NCI-H1417 treated with DMSO at 0.1 percent for 48 hours (cell line): ENCODE results near the gene LDB3.
"Not testable (repeated sequence)": the region's sequence is repeated elsewhere in the genome, so short reads cannot be mapped to it uniquely, and the experiment has no call there.

Experiments
- DNase-seq: peaks from one replicate; lab custom pipeline; 2025; lab: John Stamatoyannopoulos, UW

LDB3 gene

DNA sequence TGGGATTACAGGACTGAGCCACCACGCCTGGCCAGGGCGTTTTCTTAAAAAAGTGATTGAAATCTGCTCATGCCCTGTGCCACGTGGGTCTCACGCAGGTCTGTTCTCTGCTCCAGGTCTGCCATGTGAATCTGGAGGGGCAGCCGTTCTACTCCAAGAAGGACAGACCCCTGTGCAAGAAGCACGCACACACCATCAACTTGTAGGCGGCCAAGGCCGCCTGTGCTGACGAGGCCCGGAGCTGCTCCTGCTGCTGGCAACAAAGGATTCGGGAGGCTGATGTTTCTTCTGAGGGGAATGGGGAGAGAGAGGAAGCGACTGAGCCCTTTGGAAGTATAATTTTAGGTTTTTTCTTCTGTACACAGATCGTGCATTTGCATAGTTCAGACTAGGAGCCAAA, 64.5 kb downstream of the LDB3 start:
- no peak for DNase-seq

GRCh38 chr10:86733260-86733671, 65.0 kb downstream of the LDB3 start:
- DNase-seq: no peak

- no peak for DNase-seq
Observed at GRCh38 chr10:86734207-86734988, 66.1 kb downstream of the LDB3 start.

DNA sequence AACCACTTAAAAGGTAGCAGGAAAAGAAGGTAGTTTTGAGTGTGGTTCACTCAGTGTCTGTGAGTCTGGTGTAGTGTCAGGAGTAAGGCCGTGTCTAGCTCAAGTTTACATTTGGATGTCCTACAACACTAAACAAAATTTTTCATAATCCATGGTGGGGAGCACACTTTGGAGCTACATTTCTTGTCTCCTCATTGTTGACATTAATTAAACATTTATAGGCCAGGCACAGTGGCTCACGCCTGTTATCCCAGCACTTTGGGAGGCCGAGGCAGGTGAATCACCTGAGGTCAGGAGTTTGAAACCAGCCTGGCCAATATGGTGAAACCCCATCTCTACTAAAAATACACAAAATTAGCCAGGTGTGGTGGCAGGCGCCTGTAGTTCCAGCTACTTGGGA, 67.0 kb downstream of the LDB3 start:
- not testable (repeated sequence) for DNase-seq

- no peak for DNase-seq
Observed at GRCh38 chr10:86742230-86742629, 73.9 kb downstream of the LDB3 start.

- no peak for DNase-seq
Observed at GRCh38 chr10:86744067-86744725, 75.9 kb downstream of the LDB3 start.

DNA sequence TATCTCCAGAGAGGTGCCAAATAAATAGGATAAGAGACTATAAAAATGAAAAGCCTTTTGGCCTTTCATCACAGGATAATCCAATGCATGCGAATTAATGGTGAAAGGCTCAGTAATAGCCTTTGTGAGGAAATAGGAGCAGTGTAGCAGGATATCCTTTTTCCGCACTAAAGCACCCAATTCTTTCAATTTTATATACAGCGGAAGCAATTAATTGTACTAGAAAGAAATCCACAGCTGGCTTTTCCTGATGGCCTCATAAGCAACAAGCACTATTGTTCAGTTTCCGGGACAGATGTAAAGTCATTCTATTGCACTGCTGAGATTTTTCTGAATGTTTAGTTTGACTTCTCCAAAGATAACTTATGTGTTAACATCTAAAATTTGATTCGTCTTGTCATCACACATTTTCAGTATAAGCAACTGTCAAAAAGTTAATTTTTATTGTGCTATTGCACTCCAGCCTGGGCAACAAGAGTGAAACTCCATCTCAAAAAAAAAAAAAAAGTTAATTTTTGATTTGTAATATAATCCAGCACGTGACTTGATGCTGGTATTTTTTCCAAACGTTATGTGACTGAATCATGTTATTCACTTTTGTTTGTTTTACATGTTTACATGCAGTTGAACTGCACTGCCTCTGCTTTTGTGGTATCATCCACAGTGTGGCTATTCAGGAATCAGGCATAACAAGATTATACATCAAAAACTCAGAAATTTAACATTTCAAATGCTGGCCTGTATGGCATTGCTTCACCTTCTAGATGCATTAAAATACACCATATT, 79.7 kb downstream of the LDB3 start:
- no peak for DNase-seq

GRCh38 chr10:86749854-86750253, 81.5 kb downstream of the LDB3 start:
- DNase-seq: no peak

GRCh38 chr10:86751477-86751876, 83.2 kb downstream of the LDB3 start:
- DNase-seq: no peak

DNA sequence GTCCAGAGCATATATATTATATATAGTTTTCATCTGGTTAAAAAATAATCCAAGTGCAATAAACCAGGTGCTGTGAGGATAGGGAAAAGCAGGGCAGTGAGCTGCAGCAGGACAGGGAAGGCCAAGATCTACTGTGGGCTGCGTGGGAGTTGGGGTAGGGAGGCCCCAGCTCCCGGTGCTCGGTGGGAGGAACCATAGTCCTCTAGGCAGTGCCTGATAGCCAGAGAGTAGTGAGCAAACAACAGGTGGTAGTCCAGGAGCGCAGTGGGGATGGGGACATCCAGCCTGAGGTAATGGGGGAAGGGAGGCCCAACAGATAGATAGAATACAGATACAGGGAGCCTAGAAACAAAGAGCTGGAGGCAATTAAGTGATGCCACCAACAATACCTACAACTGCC, 84.0 kb downstream of the LDB3 start:
- no peak for DNase-seq

- DNase-seq: no peak
Observed at GRCh38 chr10:86753051-86753450, 84.7 kb downstream of the LDB3 start.

GRCh38 chr10:86753638-86754434, 85.5 kb downstream of the LDB3 start:
- no peak for DNase-seq

DNA sequence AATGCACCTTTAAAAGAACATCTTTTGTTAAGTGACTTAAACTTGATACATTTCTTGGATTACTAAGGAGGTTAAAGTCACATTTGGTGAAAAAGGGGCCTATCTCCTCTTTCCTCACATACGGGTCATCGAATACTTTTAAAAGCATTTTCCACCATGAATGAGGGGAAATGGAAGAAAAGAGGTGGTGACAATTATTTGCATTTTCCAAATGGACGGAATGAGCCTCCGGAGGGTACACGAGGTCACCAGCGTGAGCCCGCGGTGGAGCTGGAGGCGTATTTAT, 87.1 kb downstream of the LDB3 start:
- no peak for DNase-seq

GRCh38 chr10:86755740-86756510, 87.6 kb downstream of the LDB3 start:
- DNase-seq: peak; percentile 30

GRCh38 chr10:86756511-86757112, 88.3 kb downstream of the LDB3 start, which contains the start of gene BMPR1A:
TSS of gene BMPR1A (plus strand) at chr10:86756619. CDS start at chr10:86876019, 119,400 bp downstream.
- DNase-seq: no peak

- DNase-seq: no peak
Observed at GRCh38 chr10:86757113-86757972, 89.0 kb downstream of the LDB3 start.

- DNase-seq: no peak
Observed at GRCh38 chr10:86758189-86759072, 90.1 kb downstream of the LDB3 start.

DNA sequence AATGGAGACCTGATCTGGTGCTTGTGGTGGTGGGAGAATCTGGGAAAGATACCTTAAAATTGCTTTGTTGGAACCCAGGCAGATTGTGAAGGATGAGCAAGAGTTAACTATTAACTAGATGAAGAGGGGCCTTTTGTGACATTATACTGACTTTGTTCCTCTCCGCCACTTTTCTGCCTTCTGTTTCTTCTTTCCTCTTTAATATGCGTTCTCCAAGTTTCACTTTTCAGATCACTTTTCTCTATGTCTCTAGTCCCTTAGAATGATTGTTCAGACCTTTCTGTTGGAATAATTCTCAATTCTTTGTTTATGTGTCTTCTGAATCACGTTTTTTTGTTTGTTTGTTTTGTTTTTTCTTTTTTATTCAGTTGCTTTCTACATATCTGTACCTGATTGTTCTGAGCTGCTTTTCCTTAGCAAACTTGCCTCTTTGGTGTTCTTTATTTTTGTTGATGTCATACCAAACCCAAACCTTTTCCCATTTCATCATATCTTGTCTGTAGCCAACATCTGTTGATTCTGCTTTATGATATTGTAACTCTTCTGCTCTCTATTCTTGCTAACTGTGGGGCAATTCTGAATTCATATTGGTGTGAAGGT, 90.9 kb downstream of the LDB3 start:
- DNase-seq: no peak

GRCh38 chr10:86763404-86763803, 95.1 kb downstream of the LDB3 start:
- DNase-seq: no peak
